SH-SY5Y (cell line): Measurements from ENCODE around the gene BIN1.

Experiments used
- GATA2 ChIP-seq: IDR thresholded peaks from 2 replicates; pipeline ENCODE4 v1.6.1; 2011; ENCODE audit warnings: mild to moderate bottlenecking, low read depth, low read length
- GATA3 ChIP-seq: IDR thresholded peaks from 2 replicates; pipeline ENCODE4 v1.6.1; 2011; ENCODE audit warnings: low read depth, mild to moderate bottlenecking, low read length, moderate library complexity

BIN1 gene

GRCh38 chr2:127004893-127005600 is 101.9 kb downstream of the BIN1 start:
- no peak for TF ChIP-seq GATA2
- TF ChIP-seq GATA3, result no peak

GRCh38 chr2:127003070-127003800 is 103.7 kb downstream of the BIN1 start:
- TF ChIP-seq GATA2, result no peak
- no peak for TF ChIP-seq GATA3

- no peak for TF ChIP-seq GATA2
- no peak for TF ChIP-seq GATA3
Observed at GRCh38 chr2:127001751-127002150, 105.2 kb downstream of the BIN1 start.

GRCh38 chr2:127000937-127001336 is 106.0 kb downstream of the BIN1 start:
- no peak for TF ChIP-seq GATA2
- TF ChIP-seq GATA3, result no peak

GRCh38 chr2:127000194-127000593 is 106.8 kb downstream of the BIN1 start:
- TF ChIP-seq GATA3 (no peak), GATA2 (no peak)

- no peak for TF ChIP-seq GATA3
- no peak for TF ChIP-seq GATA2
Observed at GRCh38 chr2:126999106-126999756, 107.7 kb downstream of the BIN1 start.

- TF ChIP-seq GATA3 (no peak), GATA2 (no peak)
Observed at GRCh38 chr2:126998486-126998885, 108.5 kb downstream of the BIN1 start.
